Endothelial cell of umbilical vein (primary cell): ENCODE results near the gene FAM221B. TPM values are rescaled to one million over a fixed set of nuclear protein-coding genes. Genes with fewer than 3 reads are reported as not detected.

Experiments
- BruUV-seq: library from RNA; stranded (reverse); fragments of 400-500 nt; replicated peaks from 2 replicates; lab custom pipeline; 2021; lab: Mats Ljungman, UMichigan
- CTCF ChIA-PET: fragments of 300-600, 350-600 bp; sonication (Branson Sonifier 250); formaldehyde crosslinking; loops from one replicate; lab custom pipeline; 2021; ENCODE audit warnings: antibody characterized with exemption, inconsistent platforms; lab: Charles Lee
- POLR2A ChIA-PET: fragments of 300-600, 350-600 bp; sonication (Branson Sonifier 250); formaldehyde crosslinking; loops from one replicate; lab custom pipeline; 2021; ENCODE audit warnings: antibody characterized with exemption, inconsistent platforms; lab: Charles Lee
- DNase-seq: peaks from one replicate; pipeline ENCODE4 v3.0.0-alpha.2; 2011; ENCODE audit warnings: low read depth, low spot score
- FAIRE-seq: peaks from 2 replicates; lab custom pipeline; 2011; peaks lifted over from hg19 to GRCh38; lab: Jason Lieb, UNC
- H2AFZ ChIP-seq: 2 replicates; pipeline ENCODE4 v1.6.0; 2012; ENCODE audit warnings: low read depth, low read length, control low read depth, inconsistent platforms
- H3K27ac ChIP-seq: 2 replicates; pipeline ENCODE4 v1.5.1; 2011; ENCODE audit warnings: low read depth, mild to moderate bottlenecking, control low read depth, low read length, moderate library complexity; ENCODE audit not compliant: insufficient read depth
- H3K27me3 ChIP-seq, 2 experiments: 2 replicates each; pipeline versions ENCODE4 v1.6.0 to v1.6.1; 2011; ENCODE audit warnings: low read length in 2 of 2, mixed read lengths in 1 of 2; ENCODE audit not compliant: control insufficient read depth in 2 of 2, insufficient read depth in 2 of 2
- H3K36me3 ChIP-seq, 2 experiments: 2 replicates in 1 of 2; 3 replicates in 1 of 2; pipeline ENCODE4 v1.5.1; 2011; ENCODE audit warnings: low read length in 2 of 2, mild to moderate bottlenecking in 1 of 2, moderate library complexity in 1 of 2; ENCODE audit not compliant: control insufficient read depth in 2 of 2, insufficient read depth in 2 of 2; ENCODE audit errors: extremely low read depth in 1 of 2
- H3K4me1 ChIP-seq: 3 replicates; pipeline ENCODE4 v1.5.1; 2011; ENCODE audit warnings: mild to moderate bottlenecking, low read length; ENCODE audit not compliant: control insufficient read depth, insufficient read depth; ENCODE audit errors: extremely low read depth
- H3K4me2 ChIP-seq: 2 replicates; pipeline ENCODE4 v1.6.1; 2011; ENCODE audit warnings: low read length, control low read depth, mixed read lengths; ENCODE audit not compliant: insufficient read depth
- H3K4me3 ChIP-seq, 3 experiments: fragments of 200-600 bp in 1 of 3; sonication (generic), shearing (Covaris generic) in 1 of 3; replicated peaks in 1 of 3; 2 replicates each; pipeline ENCODE4 v1.5.1; 2011 to 2016; ENCODE audit warnings: control low read depth in 3 of 3, low read length in 3 of 3, mild to moderate bottlenecking in 2 of 3, inconsistent platforms in 1 of 3, low read depth in 1 of 3, moderate library complexity in 1 of 3; ENCODE audit not compliant: insufficient read depth in 1 of 3
- H3K79me2 ChIP-seq: 2 replicates; pipeline ENCODE4 v1.6.0; 2012; ENCODE audit warnings: low read length, inconsistent platforms; ENCODE audit not compliant: control insufficient read depth, insufficient read depth
- H3K9ac ChIP-seq: replicated peaks from 2 replicates; pipeline ENCODE3; 2011; ENCODE audit warnings: low read length, control low read depth; ENCODE audit not compliant: insufficient read depth; ENCODE audit errors: extremely low read depth
- H3K9me1 ChIP-seq: replicated peaks from 3 replicates; pipeline ENCODE4 v1.6.0; 2011; ENCODE audit warnings: mild to moderate bottlenecking, low read length; ENCODE audit not compliant: control insufficient read depth, insufficient read depth; ENCODE audit errors: extremely low read depth
- H3K9me3 ChIP-seq: replicated peaks from 2 replicates; pipeline ENCODE4 v1.5.1; 2012; ENCODE audit warnings: low read length, inconsistent platforms; ENCODE audit not compliant: control insufficient read depth, insufficient read depth
- H4K20me1 ChIP-seq: replicated peaks from 2 replicates; pipeline ENCODE3; 2011; ENCODE audit warnings: mild to moderate bottlenecking, low read length; ENCODE audit not compliant: control insufficient read depth, insufficient read depth; ENCODE audit errors: extremely low read depth
- EZH2 ChIP-seq: IDR thresholded peaks from 2 replicates; pipeline ENCODE4 v1.6.1; 2012; ENCODE audit warnings: borderline replicate concordance, low read depth, mild to moderate bottlenecking, moderate library complexity, low read length, inconsistent platforms; ENCODE audit not compliant: severe bottlenecking
- FOS ChIP-seq: IDR thresholded peaks from 2 replicates; pipeline ENCODE4 v1.6.1; 2011; ENCODE audit warnings: mild to moderate bottlenecking, low read length, moderate library complexity, borderline replicate concordance; ENCODE audit not compliant: insufficient read depth
- GATA2 ChIP-seq: IDR thresholded peaks from 2 replicates; pipeline ENCODE4 v1.7.0; 2011; ENCODE audit warnings: low read depth, mild to moderate bottlenecking, moderate library complexity, mixed read lengths, low read length; ENCODE audit not compliant: insufficient read length, insufficient read depth
- MYC ChIP-seq: IDR thresholded peaks from one replicate; pipeline ENCODE4 v1.6.1; 2011; ENCODE audit warnings: mild to moderate bottlenecking, low read depth, low read length
- POLR2A ChIP-seq: IDR thresholded peaks from 2 replicates; pipeline ENCODE4 v1.6.1; 2012; ENCODE audit warnings: low read depth, mild to moderate bottlenecking, control low read depth, low read length
- POLR2AphosphoS5 ChIP-seq: IDR thresholded peaks from 2 replicates; pipeline ENCODE4 v1.6.1; 2012; ENCODE audit warnings: low read depth, mild to moderate bottlenecking, control low read depth, low read length, moderate library complexity; ENCODE audit not compliant: insufficient read depth
- dilution Hi-C: fragments of 300-500 bp; cut with MboI; formaldehyde crosslinking; loops from one replicate; pipeline ENCODE4 v1.15.0; 2019; ENCODE audit warnings: low sequenced_read_pairs; ENCODE audit not compliant: extremely low pct_ligation_motif_present
- intact Hi-C: fragments of 100-400 bp; cut with micrococcal nuclease; formaldehyde crosslinking; loops from one replicate; pipeline ENCODE4 v1.10.0; 2022
- polyA plus RNA-seq, 4 experiments: library from polyadenylated mRNA; depleted of rRNA in 3 of 4; stranded (reverse) in 3 of 4; unstranded in 1 of 4; fragments of >200 nt; gene quantifications; 2 replicates each; pipeline versions ENCODE4 v1.2.1 to v1.2.3, GENCODE V29; 2011 to 2012; ENCODE audit warnings: missing spikeins in 1 of 4
- total RNA-seq: library from RNA; stranded (reverse); gene quantifications from 2 replicates; pipeline ENCODE4 v1.2.3, GENCODE V29; 2021
- TF ChIP-seq, protein P1 (sequence below), 2 donors: IDR thresholded peaks; 1 replicate in 1 of 2; 2 replicates in 1 of 2; pipeline ENCODE4 v1.5.1; 2011; ENCODE audit warnings: low read length in 2 of 2, mild to moderate bottlenecking in 2 of 2, moderate library complexity in 2 of 2, control low read depth in 1 of 2, inconsistent platforms in 1 of 2, low read depth in 1 of 2; ENCODE audit not compliant: insufficient read depth in 1 of 2; ENCODE audit errors: extremely low read depth in 1 of 2

FAM221B gene
- total and polyA plus RNA-seq, 2 donors (not counting 3 experiments of a cell fraction or from before 2014, with no cell fraction given): not detected

DNA sequence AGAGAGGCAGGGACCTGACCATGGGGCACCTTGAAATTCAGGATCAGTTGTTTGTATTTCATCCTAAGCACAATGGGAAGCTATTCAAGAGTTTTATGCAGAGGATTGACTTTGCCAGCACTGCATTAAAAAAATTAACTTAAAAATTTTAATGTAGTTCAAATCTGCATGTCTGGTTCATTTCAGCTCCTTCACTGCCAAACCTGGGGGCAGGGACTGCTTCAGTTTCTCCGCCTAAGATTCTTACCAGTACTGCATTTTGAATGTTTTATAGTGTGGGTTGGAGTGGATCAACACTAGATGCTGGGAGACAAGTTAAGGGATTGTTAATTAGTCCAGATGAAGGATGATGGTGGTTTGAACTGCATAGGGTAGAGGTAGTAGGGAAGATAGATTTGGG is 58.8 kb downstream of the FAM221B start:
- no peak for FAIRE-seq
- Histone ChIP-seq H3K27ac (no peak overlapping the region), H3K79me2 (no peaks in the 10 kb centered on the region), H3K4me1 (peaks cover 22% of the 10 kb centered on the region), H4K20me1 (no peaks in the 10 kb centered on the region), H3K9me3 (no peaks in the 10 kb centered on the region), H2AFZ (no peak overlapping the region), H3K4me3 (no peak overlapping the region), H3K27me3 (no peaks in the 10 kb centered on the region), H3K9me1 (no peaks in the 10 kb centered on the region), H3K36me3 (no peaks in the 10 kb centered on the region), H3K9ac (no peak overlapping the region), H3K4me2 (no peak overlapping the region)
- BruUV-seq: no TSS peak
- intact Hi-C loops: loop anchor here (2.0 kb wide), 1 partner anchor 13 kb away; no protein-coding TSS in a partner anchor
- no peak for DNase-seq
- no peak for TF ChIP-seq POLR2AphosphoS5
- TF ChIP-seq, protein P1, sequence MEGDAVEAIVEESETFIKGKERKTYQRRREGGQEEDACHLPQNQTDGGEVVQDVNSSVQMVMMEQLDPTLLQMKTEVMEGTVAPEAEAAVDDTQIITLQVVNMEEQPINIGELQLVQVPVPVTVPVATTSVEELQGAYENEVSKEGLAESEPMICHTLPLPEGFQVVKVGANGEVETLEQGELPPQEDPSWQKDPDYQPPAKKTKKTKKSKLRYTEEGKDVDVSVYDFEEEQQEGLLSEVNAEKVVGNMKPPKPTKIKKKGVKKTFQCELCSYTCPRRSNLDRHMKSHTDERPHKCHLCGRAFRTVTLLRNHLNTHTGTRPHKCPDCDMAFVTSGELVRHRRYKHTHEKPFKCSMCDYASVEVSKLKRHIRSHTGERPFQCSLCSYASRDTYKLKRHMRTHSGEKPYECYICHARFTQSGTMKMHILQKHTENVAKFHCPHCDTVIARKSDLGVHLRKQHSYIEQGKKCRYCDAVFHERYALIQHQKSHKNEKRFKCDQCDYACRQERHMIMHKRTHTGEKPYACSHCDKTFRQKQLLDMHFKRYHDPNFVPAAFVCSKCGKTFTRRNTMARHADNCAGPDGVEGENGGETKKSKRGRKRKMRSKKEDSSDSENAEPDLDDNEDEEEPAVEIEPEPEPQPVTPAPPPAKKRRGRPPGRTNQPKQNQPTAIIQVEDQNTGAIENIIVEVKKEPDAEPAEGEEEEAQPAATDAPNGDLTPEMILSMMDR (IDR thresholded peaks at IDR 0.05; ENCODE audit: extremely low read depth in 1 of 2, insufficient read depth in 1 of 2, low read depth in 1 of 2, low read length in 2 of 2): no peak
- TF ChIP-seq MYC: no peak
- no peak for TF ChIP-seq GATA2
- POLR2A ChIA-PET: no interaction called here
- dilution Hi-C loops: no loop called here
- CTCF ChIA-PET: interaction anchor here (0.9 to 2.7 kb wide), 4 partner anchors 9 to 20 kb away, joined by 3 to 21 read pairs (median 4); partner anchors contain the start of gene MSMP

DNA sequence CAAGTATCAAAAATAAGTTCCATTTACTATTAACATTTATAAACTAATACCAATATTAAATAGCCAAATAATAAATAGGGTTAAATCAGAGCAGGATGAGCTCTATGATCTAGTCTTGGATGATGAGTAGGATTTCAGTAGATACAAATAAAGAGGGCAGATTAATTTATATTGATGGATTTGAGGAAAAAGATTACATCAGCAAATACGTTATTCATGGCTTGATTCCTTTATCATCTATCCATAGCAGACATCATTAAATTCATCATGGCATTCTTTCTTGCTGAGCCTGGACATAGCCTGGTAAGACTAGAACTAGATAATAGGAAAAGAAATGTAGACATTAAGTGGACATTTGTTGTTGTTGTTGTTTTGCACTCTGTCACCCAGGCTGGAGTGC is 61.1 kb downstream of the FAM221B start:
- no peak overlapping the region for H3K27ac ChIP-seq
- H3K79me2 ChIP-seq: no peaks in the 10 kb centered on the region
- ChIA-PET CTCF (interaction anchor here (0.6 to 1.4 kb wide), 2 partner anchors 10 to 115 kb away, joined by 3 to 4 read pairs; no protein-coding TSS in a partner anchor), POLR2A (no interaction called here)
- H3K9me1 ChIP-seq: no peaks in the 10 kb centered on the region
- H3K4me3 ChIP-seq: no peak overlapping the region
- H3K27me3 ChIP-seq: no peaks in the 10 kb centered on the region
- H3K4me2 ChIP-seq: no peak overlapping the region
- H3K9me3 ChIP-seq: no peaks in the 10 kb centered on the region
- H4K20me1 ChIP-seq: no peaks in the 10 kb centered on the region
- no peaks in the 10 kb centered on the region for H3K36me3 ChIP-seq
- FAIRE-seq (no peak), DNase-seq (no peak)
- H2AFZ ChIP-seq: no peak overlapping the region
- intact Hi-C loops: no loop called here
- BruUV-seq: no TSS peak
- dilution Hi-C loops: no loop called here
- TF ChIP-seq EZH2 (no peak), FOS (no peak), POLR2A (no peak), POLR2AphosphoS5 (no peak), GATA2 (no peak)
- TF ChIP-seq, protein P1 (IDR thresholded peaks at IDR 0.05; ENCODE audit: extremely low read depth in 1 of 2, insufficient read depth in 1 of 2, low read depth in 1 of 2, low read length in 2 of 2): no peak
- H3K4me1 ChIP-seq: peaks cover 21% of the 10 kb centered on the region
- H3K9ac ChIP-seq: no peak overlapping the region
